Liver (tissue), 9 donors: Measurements from ENCODE around the gene KIZ. TPM values are rescaled to one million over a fixed set of nuclear protein-coding genes. Genes with fewer than 3 reads are reported as not detected.

Source experiments
- DNase-seq: peaks from one replicate; pipeline ENCODE4 v3.0.0-alpha.2; 2017; ENCODE audit warnings: low spot score
- H3K27ac ChIP-seq, 2 donors: one replicate each; pipeline ENCODE4 v1.7.0; 2013; ENCODE audit warnings: inconsistent platforms in 2 of 2, low read length in 2 of 2, control low read depth in 1 of 2, low read depth in 1 of 2, mild to moderate bottlenecking in 1 of 2
- H3K27me3 ChIP-seq, 4 donors: one replicate each; pipeline versions ENCODE4 v1.6.1 to v1.7.0; 2013; ENCODE audit warnings: low read length in 3 of 4, inconsistent platforms in 1 of 4, mild to moderate bottlenecking in 1 of 4, moderate library complexity in 1 of 4; ENCODE audit not compliant: control insufficient read depth in 4 of 4, insufficient read depth in 4 of 4
- H3K36me3 ChIP-seq, 4 donors: one replicate each; pipeline versions ENCODE4 v1.6.1 to v1.7.0; 2013; ENCODE audit warnings: low read length in 3 of 4, mild to moderate bottlenecking in 3 of 4, low read depth in 1 of 4, moderate library complexity in 1 of 4; ENCODE audit not compliant: control insufficient read depth in 4 of 4, insufficient read depth in 3 of 4
- H3K4me1 ChIP-seq, 4 donors: one replicate each; pipeline versions ENCODE4 v1.6.1 to v1.7.0; 2013; ENCODE audit warnings: low read length in 3 of 4, mild to moderate bottlenecking in 3 of 4, moderate library complexity in 1 of 4; ENCODE audit not compliant: control insufficient read depth in 4 of 4, insufficient read depth in 4 of 4
- H3K4me3 ChIP-seq, 3 donors: one replicate each; pipeline versions ENCODE4 v1.6.1 to v1.7.0; 2013; ENCODE audit warnings: low read length in 3 of 3, control low read depth in 1 of 3, low read depth in 1 of 3, mild to moderate bottlenecking in 1 of 3
- H3K9ac ChIP-seq, 2 donors: one replicate each; pipeline ENCODE4 v1.7.0; 2013; ENCODE audit warnings: low read length in 2 of 2, mild to moderate bottlenecking in 2 of 2, moderate library complexity in 2 of 2, control low read depth in 1 of 2, low read depth in 1 of 2
- H3K9me3 ChIP-seq, 4 donors: one replicate each; pipeline versions ENCODE4 v1.6.1 to v1.7.0; 2013; ENCODE audit warnings: low read length in 3 of 4; ENCODE audit not compliant: control insufficient read depth in 4 of 4
- EGR1 ChIP-seq, 2 donors: IDR thresholded peaks; 2 replicates each; pipeline ENCODE4 v1.6.1; 2016 to 2018; ENCODE audit warnings: antibody characterized with exemption in 2 of 2, low read depth in 2 of 2
- FOXA1 ChIP-seq: IDR thresholded peaks from 2 replicates; pipeline ENCODE4 v1.6.1; 2016; ENCODE audit warnings: antibody characterized with exemption
- FOXA2 ChIP-seq: IDR thresholded peaks from 2 replicates; pipeline ENCODE4 v1.6.1; 2016; ENCODE audit warnings: antibody characterized with exemption
- GABPA ChIP-seq, 2 donors: IDR thresholded peaks in 1 of 2; conservative IDR thresholded peaks in 1 of 2; 2 replicates each; pipeline ENCODE4 v1.6.1; 2016; ENCODE audit warnings: antibody characterized with exemption in 2 of 2, mild to moderate bottlenecking in 1 of 2, moderate library complexity in 1 of 2
- HNF4G ChIP-seq: IDR thresholded peaks from 2 replicates; pipeline ENCODE4 v1.6.1; 2016; ENCODE audit warnings: antibody characterized with exemption
- MAX ChIP-seq: IDR thresholded peaks from 2 replicates; pipeline ENCODE4 v1.6.1; 2016; ENCODE audit warnings: antibody characterized with exemption
- NR2F2 ChIP-seq: IDR thresholded peaks from 2 replicates; pipeline ENCODE4 v1.6.1; 2016; ENCODE audit warnings: antibody characterized with exemption
- RXRA ChIP-seq, 2 donors: IDR thresholded peaks; 2 replicates each; pipeline ENCODE4 v1.6.1; 2017 to 2018; ENCODE audit warnings: antibody characterized with exemption in 2 of 2, mild to moderate bottlenecking in 1 of 2
- SP1 ChIP-seq: IDR thresholded peaks from 2 replicates; pipeline ENCODE4 v1.6.1; 2018; ENCODE audit warnings: antibody characterized with exemption, mild to moderate bottlenecking
- TAF1 ChIP-seq: conservative IDR thresholded peaks from 2 replicates; pipeline ENCODE4 v1.6.1; 2016; ENCODE audit warnings: antibody characterized with exemption, mild to moderate bottlenecking
- WGBS: extraction: QIAGEN DNeasy Blood & Tissue Kit; methylation state at CpG from one replicate; pipeline ENCODE4 v1.1.7; 2013; 5-methylcytosine and 5-hydroxymethylcytosine counted together
- polyA plus RNA-seq, 2 donors: library from polyadenylated mRNA; stranded (reverse) in 1 of 2; unstranded in 1 of 2; fragments of 200-250 nt in 1 of 2; fragments of >200 nt in 1 of 2; fragmentation: Nextera tagmentation in 1 of 2; extraction: Ambion mirVana in 1 of 2; gene quantifications; one replicate each; pipeline versions ENCODE4 v1.2.1 to v1.2.3, GENCODE V29; 2013 to 2015
- total RNA-seq, 2 donors: library from RNA; depleted of rRNA; stranded (reverse); fragments of >200 nt; gene quantifications; one replicate each; pipeline ENCODE4 v1.2.3, GENCODE V29; 2014
- TF ChIP-seq, protein P1 (sequence below): IDR thresholded peaks from 2 replicates; pipeline ENCODE4 v1.6.1; 2016; ENCODE audit warnings: antibody characterized with exemption, mild to moderate bottlenecking
- TF ChIP-seq, protein P2 (sequence below): fragments of 150-350 bp; IDR thresholded peaks from 2 replicates; pipeline ENCODE4 v1.5.1; 2017; ENCODE audit warnings: improper control_type of control experiment, low read depth, low read length; ENCODE audit not compliant: missing input control
- TF ChIP-seq, protein P3 (sequence below): IDR thresholded peaks from 2 replicates; pipeline ENCODE4 v1.6.1; 2016; ENCODE audit warnings: antibody characterized with exemption
- TF ChIP-seq, protein P4 (sequence below): IDR thresholded peaks from 2 replicates; pipeline ENCODE4 v1.6.1; 2016; ENCODE audit warnings: antibody characterized with exemption
- donor health status: healthy.
- donor health status: healthy.
- donor health status: healthy.
- donor health status: healthy.
- donor health status: healthy.

Gene KIZ
- total and polyA plus RNA-seq, 4 donors, result 3.0 to 9.5 (median 5.2) TPM

DNA sequence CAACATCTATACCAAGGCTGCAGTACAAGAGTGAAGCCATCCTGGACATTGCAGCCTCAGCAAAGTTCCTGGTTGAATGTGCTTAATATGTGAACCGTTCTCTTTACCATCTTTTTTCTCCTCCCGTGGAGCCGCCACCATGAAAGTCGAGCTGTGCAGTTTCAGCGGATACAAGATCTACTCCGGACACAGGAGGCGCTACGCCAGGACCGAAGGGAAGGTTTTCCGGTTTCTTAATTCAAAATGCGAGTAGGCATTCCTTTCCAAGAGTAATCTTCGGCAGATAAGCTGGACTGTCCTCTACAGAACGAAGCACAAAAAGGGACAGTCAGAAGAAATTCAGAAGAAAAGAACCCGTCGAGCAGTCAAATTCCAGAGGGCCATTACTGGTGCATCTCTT lies 11.3 kb upstream of the KIZ start:
- H3K4me3 ChIP-seq, result no peak overlapping the region
- H3K27ac ChIP-seq, result no peak overlapping the region
- H3K9ac ChIP-seq, result no peak overlapping the region
- H3K27me3 ChIP-seq, result peaks cover 0 to 5% (median 0%) of the 10 kb centered on the region in 4 donors
- TF ChIP-seq, protein P1, sequence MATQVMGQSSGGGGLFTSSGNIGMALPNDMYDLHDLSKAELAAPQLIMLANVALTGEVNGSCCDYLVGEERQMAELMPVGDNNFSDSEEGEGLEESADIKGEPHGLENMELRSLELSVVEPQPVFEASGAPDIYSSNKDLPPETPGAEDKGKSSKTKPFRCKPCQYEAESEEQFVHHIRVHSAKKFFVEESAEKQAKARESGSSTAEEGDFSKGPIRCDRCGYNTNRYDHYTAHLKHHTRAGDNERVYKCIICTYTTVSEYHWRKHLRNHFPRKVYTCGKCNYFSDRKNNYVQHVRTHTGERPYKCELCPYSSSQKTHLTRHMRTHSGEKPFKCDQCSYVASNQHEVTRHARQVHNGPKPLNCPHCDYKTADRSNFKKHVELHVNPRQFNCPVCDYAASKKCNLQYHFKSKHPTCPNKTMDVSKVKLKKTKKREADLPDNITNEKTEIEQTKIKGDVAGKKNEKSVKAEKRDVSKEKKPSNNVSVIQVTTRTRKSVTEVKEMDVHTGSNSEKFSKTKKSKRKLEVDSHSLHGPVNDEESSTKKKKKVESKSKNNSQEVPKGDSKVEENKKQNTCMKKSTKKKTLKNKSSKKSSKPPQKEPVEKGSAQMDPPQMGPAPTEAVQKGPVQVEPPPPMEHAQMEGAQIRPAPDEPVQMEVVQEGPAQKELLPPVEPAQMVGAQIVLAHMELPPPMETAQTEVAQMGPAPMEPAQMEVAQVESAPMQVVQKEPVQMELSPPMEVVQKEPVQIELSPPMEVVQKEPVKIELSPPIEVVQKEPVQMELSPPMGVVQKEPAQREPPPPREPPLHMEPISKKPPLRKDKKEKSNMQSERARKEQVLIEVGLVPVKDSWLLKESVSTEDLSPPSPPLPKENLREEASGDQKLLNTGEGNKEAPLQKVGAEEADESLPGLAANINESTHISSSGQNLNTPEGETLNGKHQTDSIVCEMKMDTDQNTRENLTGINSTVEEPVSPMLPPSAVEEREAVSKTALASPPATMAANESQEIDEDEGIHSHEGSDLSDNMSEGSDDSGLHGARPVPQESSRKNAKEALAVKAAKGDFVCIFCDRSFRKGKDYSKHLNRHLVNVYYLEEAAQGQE, result no peak
- TF ChIP-seq, protein P2, sequence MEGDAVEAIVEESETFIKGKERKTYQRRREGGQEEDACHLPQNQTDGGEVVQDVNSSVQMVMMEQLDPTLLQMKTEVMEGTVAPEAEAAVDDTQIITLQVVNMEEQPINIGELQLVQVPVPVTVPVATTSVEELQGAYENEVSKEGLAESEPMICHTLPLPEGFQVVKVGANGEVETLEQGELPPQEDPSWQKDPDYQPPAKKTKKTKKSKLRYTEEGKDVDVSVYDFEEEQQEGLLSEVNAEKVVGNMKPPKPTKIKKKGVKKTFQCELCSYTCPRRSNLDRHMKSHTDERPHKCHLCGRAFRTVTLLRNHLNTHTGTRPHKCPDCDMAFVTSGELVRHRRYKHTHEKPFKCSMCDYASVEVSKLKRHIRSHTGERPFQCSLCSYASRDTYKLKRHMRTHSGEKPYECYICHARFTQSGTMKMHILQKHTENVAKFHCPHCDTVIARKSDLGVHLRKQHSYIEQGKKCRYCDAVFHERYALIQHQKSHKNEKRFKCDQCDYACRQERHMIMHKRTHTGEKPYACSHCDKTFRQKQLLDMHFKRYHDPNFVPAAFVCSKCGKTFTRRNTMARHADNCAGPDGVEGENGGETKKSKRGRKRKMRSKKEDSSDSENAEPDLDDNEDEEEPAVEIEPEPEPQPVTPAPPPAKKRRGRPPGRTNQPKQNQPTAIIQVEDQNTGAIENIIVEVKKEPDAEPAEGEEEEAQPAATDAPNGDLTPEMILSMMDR, result no peak
- no peak for TF ChIP-seq RXRA (IDR thresholded peaks at IDR 0.05)
- no peak for TF ChIP-seq NR2F2
- TF ChIP-seq, protein P3, sequence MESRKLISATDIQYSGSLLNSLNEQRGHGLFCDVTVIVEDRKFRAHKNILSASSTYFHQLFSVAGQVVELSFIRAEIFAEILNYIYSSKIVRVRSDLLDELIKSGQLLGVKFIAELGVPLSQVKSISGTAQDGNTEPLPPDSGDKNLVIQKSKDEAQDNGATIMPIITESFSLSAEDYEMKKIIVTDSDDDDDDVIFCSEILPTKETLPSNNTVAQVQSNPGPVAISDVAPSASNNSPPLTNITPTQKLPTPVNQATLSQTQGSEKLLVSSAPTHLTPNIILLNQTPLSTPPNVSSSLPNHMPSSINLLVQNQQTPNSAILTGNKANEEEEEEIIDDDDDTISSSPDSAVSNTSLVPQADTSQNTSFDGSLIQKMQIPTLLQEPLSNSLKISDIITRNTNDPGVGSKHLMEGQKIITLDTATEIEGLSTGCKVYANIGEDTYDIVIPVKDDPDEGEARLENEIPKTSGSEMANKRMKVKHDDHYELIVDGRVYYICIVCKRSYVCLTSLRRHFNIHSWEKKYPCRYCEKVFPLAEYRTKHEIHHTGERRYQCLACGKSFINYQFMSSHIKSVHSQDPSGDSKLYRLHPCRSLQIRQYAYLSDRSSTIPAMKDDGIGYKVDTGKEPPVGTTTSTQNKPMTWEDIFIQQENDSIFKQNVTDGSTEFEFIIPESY, result no peak
- no peak for TF ChIP-seq SP1
- no peak for DNase-seq
- H3K9me3 ChIP-seq, result no peaks in the 10 kb centered on the region
- WGBS, result 84% methylated on average over 15 of the region's 15 CpGs
- H3K36me3 ChIP-seq, result no peaks in the 10 kb centered on the region
- no peaks in the 10 kb centered on the region for H3K4me1 ChIP-seq

DNA sequence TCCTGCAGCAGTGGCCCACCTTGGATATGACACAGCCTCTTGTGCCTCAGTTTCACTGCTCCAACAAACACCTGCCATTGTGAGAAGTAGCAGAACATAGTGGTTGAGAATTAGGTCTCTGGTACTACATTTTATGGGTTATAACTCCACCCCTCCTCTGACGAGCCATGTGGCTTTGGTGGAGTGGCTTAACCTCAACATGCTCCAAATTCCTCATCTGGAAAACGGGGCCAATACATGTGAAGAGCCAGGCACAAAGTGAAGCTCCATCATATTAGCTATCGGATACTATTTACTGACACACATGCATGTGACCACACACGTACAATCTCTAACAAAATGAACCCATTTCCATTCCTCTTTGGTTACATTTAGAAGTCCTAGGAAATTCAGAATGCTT lies 8.4 kb upstream of the KIZ start:
- Histone ChIP-seq H3K9ac (no peak overlapping the region), H3K27ac (no peak overlapping the region), H3K9me3 (no peaks in the 10 kb centered on the region), H3K27me3 (peaks cover 0 to 2% (median 0%) of the 10 kb centered on the region in 4 donors), H3K4me3 (no peak overlapping the region), H3K4me1 (no peaks in the 10 kb centered on the region), H3K36me3 (no peaks in the 10 kb centered on the region)
- DNase-seq, result no peak
- WGBS, result 76% methylated on average over 4 of the region's 4 CpGs
- TF ChIP-seq FOXA1 (no peak), GABPA (IDR thresholded peaks at IDR 0.05 in 1 of 2, conservative IDR thresholded peaks at IDR 0.05 in 1 of 2) (no peak), FOXA2 (no peak), MAX (no peak), HNF4G (no peak), NR2F2 (no peak), TAF1 (no peak), RXRA (IDR thresholded peaks at IDR 0.05) (no peak), EGR1 (IDR thresholded peaks at IDR 0.05; ENCODE audit: low read depth in 2 of 2) (no peak)
- TF ChIP-seq, protein P4, sequence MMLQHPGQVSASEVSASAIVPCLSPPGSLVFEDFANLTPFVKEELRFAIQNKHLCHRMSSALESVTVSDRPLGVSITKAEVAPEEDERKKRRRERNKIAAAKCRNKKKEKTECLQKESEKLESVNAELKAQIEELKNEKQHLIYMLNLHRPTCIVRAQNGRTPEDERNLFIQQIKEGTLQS, result no peak
- TF ChIP-seq, protein P3, result no peak
- TF ChIP-seq, protein P1, result no peak
- TF ChIP-seq, protein P2, result no peak
